GM12878 (cell line): ENCODE data around the gene MAP4. TPM values are rescaled to one million over a fixed set of nuclear protein-coding genes. Genes with fewer than 3 reads are reported as not detected.
A peak's percentile ranks its signal among the peaks of the same experiment; 100 is the strongest.

Source experiments
- ATAC-seq: fragments of 200-7000 bp; cut with Tn5 transposase; 3 replicates; pipeline ENCODE4 v1.9.1; 2020; ENCODE audit warnings: mild to moderate bottlenecking, moderate library complexity
- BruUV-seq: library from RNA; stranded (reverse); fragments of 400-500 nt; replicated peaks from 2 replicates; lab custom pipeline; 2021; lab: Mats Ljungman, UMichigan
- CTCF ChIA-PET: fragments of 300-600 bp; sonication (Branson Sonifier 250); formaldehyde crosslinking; extraction: SDS; loops from one replicate; lab custom pipeline; 2021; ENCODE audit warnings: inconsistent platforms; lab: Yijun Ruan, JAX
- POLR2A ChIA-PET: fragments of 350-600 bp; formaldehyde crosslinking; extraction: SDS; loops from one replicate; lab custom pipeline; 2021; ENCODE audit warnings: inconsistent platforms; lab: Charles Lee
- RAD21 ChIA-PET: fragments of 300-600 bp; sonication (Branson Sonifier 250); formaldehyde crosslinking; loops from one replicate; lab custom pipeline; 2023; ENCODE audit warnings: antibody characterized with exemption; ENCODE audit not compliant: unreplicated experiment; lab: Charles Lee
- SMC1A ChIA-PET: fragments of 300-600 bp; sonication (Branson Sonifier 250); formaldehyde crosslinking; loops from one replicate; lab custom pipeline; 2023; ENCODE audit not compliant: unreplicated experiment, uncharacterized antibody; lab: Charles Lee
- DNase-seq: peaks from one replicate; pipeline ENCODE4 v3.0.0-alpha.2; 2011; ENCODE audit warnings: low read depth, low spot score
- FAIRE-seq: peaks from 3 replicates; lab custom pipeline; 2011; peaks lifted over from hg19 to GRCh38; lab: Jason Lieb, UNC
- H2AFZ ChIP-seq: 2 replicates; pipeline ENCODE4 v1.6.0; 2011; ENCODE audit warnings: low read depth, low read length, control low read depth; ENCODE audit not compliant: control insufficient read depth
- H3K27ac ChIP-seq: 2 replicates; pipeline ENCODE4 v1.5.1; 2011; ENCODE audit warnings: control low read depth; ENCODE audit not compliant: control insufficient read depth, insufficient read depth
- H3K27me3 ChIP-seq, 2 experiments: replicated peaks in 1 of 2; 2 replicates each; pipeline versions ENCODE4 v1.6.0 to v1.6.1; 2011; ENCODE audit warnings: low read length in 1 of 2; ENCODE audit not compliant: control insufficient read depth in 2 of 2, insufficient read depth in 2 of 2
- H3K36me3 ChIP-seq, 2 experiments: 2 replicates each; pipeline ENCODE4 v1.5.1; 2011; ENCODE audit warnings: low read length in 1 of 2; ENCODE audit not compliant: control insufficient read depth in 2 of 2, insufficient read depth in 2 of 2
- H3K4me1 ChIP-seq: 2 replicates; pipeline ENCODE4 v1.6.1; 2011; ENCODE audit warnings: mild to moderate bottlenecking, low read length, moderate library complexity, mixed read lengths; ENCODE audit not compliant: control insufficient read depth, insufficient read depth
- H3K4me2 ChIP-seq: 2 replicates; pipeline ENCODE4 v1.6.0; 2011; ENCODE audit warnings: control low read depth; ENCODE audit not compliant: control insufficient read depth, insufficient read depth
- H3K4me3 ChIP-seq: fragments of 200-600 bp; sonication (generic); 2 replicates; pipeline ENCODE4 v1.5.1; 2016
- H3K79me2 ChIP-seq: 2 replicates; pipeline ENCODE4 v1.6.0; 2011; ENCODE audit warnings: low read length; ENCODE audit not compliant: control insufficient read depth, insufficient read depth
- H3K9ac ChIP-seq: 2 replicates; pipeline ENCODE4 v1.8.0; 2011; ENCODE audit warnings: low read length, control low read depth, mixed read lengths; ENCODE audit not compliant: control insufficient read depth, insufficient read depth
- H3K9me3 ChIP-seq: replicated peaks from 3 replicates; pipeline ENCODE4 v1.5.1; 2011; ENCODE audit warnings: mild to moderate bottlenecking, low read length; ENCODE audit not compliant: control insufficient read depth, insufficient read depth
- H4K20me1 ChIP-seq: 2 replicates; pipeline ENCODE4 v1.6.0; 2011; ENCODE audit not compliant: control insufficient read depth, insufficient read depth
- ATF3 ChIP-seq: IDR thresholded peaks from 2 replicates; pipeline ENCODE4 v1.6.1; 2011; ENCODE audit warnings: low read depth, mild to moderate bottlenecking, low read length, moderate library complexity, borderline replicate concordance; ENCODE audit errors: extremely low read depth
- CHD4 ChIP-seq: fragments of 200-600 bp; sonication (generic); IDR thresholded peaks from 2 replicates; pipeline ENCODE4 v1.6.1; 2016; ENCODE audit warnings: mild to moderate bottlenecking
- IRF4 ChIP-seq: IDR thresholded peaks from 2 replicates; pipeline ENCODE4 v1.6.1; 2011; ENCODE audit warnings: low read depth, low read length
- POLR2A ChIP-seq: IDR thresholded peaks from 2 replicates; pipeline ENCODE4 v1.6.1; 2011; ENCODE audit warnings: low read depth, mild to moderate bottlenecking, low read length
- RAD21 ChIP-seq: IDR thresholded peaks from 2 replicates; pipeline ENCODE4 v1.6.1; 2011; ENCODE audit warnings: mild to moderate bottlenecking, low read depth, low read length, moderate library complexity; ENCODE audit not compliant: insufficient read depth
- RBBP5 ChIP-seq: fragments of 200-600 bp; sonication (generic); conservative IDR thresholded peaks from 2 replicates; pipeline ENCODE4 v1.6.1; 2016
- RELA ChIP-seq: fragments of 450-650 bp; IDR thresholded peaks from 2 replicates; pipeline ENCODE4 v1.8.0; 2014; ENCODE audit warnings: borderline replicate concordance; ENCODE audit not compliant: partially characterized antibody
- YY1 ChIP-seq: IDR thresholded peaks from 2 replicates; pipeline ENCODE4 v1.6.1; 2011; ENCODE audit warnings: low read depth, mild to moderate bottlenecking, low read length
- ZNF622 ChIP-seq: fragments of 450-650 bp; IDR thresholded peaks from 2 replicates; pipeline ENCODE4 v1.6.1; 2017; ENCODE audit warnings: mild to moderate bottlenecking, inconsistent platforms
- WGBS: methylation state at CpG from one replicate; pipeline ENCODE4 v1.1.6; 2016; ENCODE audit warnings: low lambda C conversion rate; ENCODE audit not compliant: insufficient replicate concordance, insufficient coverage; ENCODE audit errors: missing lambda C conversion rate; 5-methylcytosine and 5-hydroxymethylcytosine counted together
- in situ Hi-C: fragments of 300-500 bp; cut with MboI; formaldehyde crosslinking; loops from 9 replicates; pipeline ENCODE4 v1.14.3; 2018; ENCODE audit warnings: mixed read lengths
- intact Hi-C: fragments of 100-400 bp; cut with micrococcal nuclease; formaldehyde crosslinking; loops from one replicate; pipeline ENCODE4 v1.14.2; 2022; ENCODE audit not compliant: unreplicated experiment
- polyA plus RNA-seq, 11 experiments: library from polyadenylated mRNA; depleted of rRNA in 4 of 11; unstranded in 6 of 11; stranded (reverse) in 5 of 11; fragments of >200 nt; fragmentation: Nextera tagmentation in 4 of 11; fragmentation: Illumina TruSeq in 1 of 11; extraction: Ambion mirVana in 4 of 11; extraction: Trizol in 1 of 11; gene quantifications; 1 replicate in 1 of 11; 2 replicates in 10 of 11; pipeline versions ENCODE4 v1.2.1 to v1.2.3, GENCODE V29; 2011 to 2016; ENCODE audit warnings: inconsistent platforms in 2 of 11, missing spikeins in 2 of 11, low read depth in 1 of 11
- total RNA-seq, 4 experiments: library from RNA; depleted of rRNA in 3 of 4; stranded (reverse); fragments of >200 nt in 3 of 4; fragmentation: Illumina TruSeq in 1 of 4; extraction: Trizol in 1 of 4; gene quantifications; 2 replicates each; pipeline versions ENCODE4 v1.2.1 to v1.2.3, GENCODE V29; 2013 to 2021
- TF ChIP-seq, protein P1 (sequence below): fragments of 450-650 bp; IDR thresholded peaks from 2 replicates; pipeline ENCODE4 v1.6.1; 2016; ENCODE audit warnings: mild to moderate bottlenecking
- TF ChIP-seq, protein P2 (sequence below): IDR thresholded peaks from 2 replicates; pipeline ENCODE4 v1.6.1; 2012; ENCODE audit warnings: mild to moderate bottlenecking, low read depth, low read length
- TF ChIP-seq, protein P3 (sequence below): fragments of 450-650 bp; IDR thresholded peaks from 2 replicates; pipeline ENCODE4 v1.6.1; 2017; ENCODE audit warnings: mild to moderate bottlenecking, low read depth, inconsistent platforms; ENCODE audit not compliant: poor library complexity, severe bottlenecking

The MAP4 gene
- total and polyA plus RNA-seq, 10 of the 15 experiments (the other 5 are each of a cell fraction or from before 2014, with no cell fraction given), result 22.2 to 145 (median 47.2) TPM

DNA sequence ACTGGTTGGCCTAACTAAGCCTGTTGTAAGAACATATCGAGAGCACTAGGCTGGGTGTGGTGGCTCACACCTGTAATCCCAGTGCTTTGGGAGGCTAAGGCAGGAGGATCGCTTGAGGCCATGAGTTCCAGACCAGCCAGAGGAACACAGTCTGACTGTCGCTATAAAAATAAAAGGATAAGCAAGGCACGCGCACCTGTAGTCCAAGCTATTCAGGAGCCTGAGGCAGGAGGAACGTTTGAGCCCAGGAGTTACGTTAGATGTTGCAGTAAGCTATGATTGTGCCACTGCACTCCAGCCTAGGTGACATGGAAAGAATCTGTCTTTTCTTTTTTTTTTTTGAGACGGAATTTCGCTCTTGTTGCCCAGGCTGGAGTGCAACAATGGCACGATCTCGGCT is 24.9 kb downstream of the MAP4 start (continued):
- no peak for TF ChIP-seq RBBP5
- no peak for TF ChIP-seq POLR2A
- TF ChIP-seq CHD4, result no peak

DNA sequence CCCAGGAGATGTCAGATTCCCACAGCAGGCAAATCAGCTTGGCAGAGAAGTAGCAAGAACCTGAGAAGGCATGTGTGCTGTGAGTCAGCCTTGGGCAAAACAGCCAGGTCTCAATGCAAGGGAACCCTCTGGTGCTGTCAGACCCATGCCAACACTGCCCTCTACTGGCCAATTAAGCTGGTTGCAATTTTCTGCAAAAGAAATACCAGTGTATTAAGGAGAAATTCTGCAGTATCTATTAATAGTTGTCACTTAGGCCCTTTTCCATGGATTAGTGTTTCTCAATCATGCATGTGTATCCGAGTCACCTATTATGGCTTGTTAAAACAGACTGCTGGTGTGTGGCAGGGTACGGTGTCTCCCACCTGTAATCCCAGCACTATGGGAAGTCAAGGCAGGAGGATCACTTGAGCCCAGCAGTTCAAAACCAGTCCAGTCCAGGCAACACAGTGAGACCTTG is 26.2 kb downstream of the MAP4 start:
- 50% methylated on average over 2 of the region's 2 CpGs for WGBS
- peaks cover 5% of the 10 kb centered on the region for H3K79me2 ChIP-seq
- in situ Hi-C loops (loop anchor here (5.0 to 10.0 kb wide), 2 partner anchors 155 to 162 kb away; no protein-coding TSS in a partner anchor), intact Hi-C loops (loop anchor here (2.0 to 5.0 kb wide), 3 partner anchors 153 to 468 kb away; no protein-coding TSS in a partner anchor)
- no peaks in the 10 kb centered on the region for H4K20me1 ChIP-seq
- no peak overlapping the region for H3K27ac ChIP-seq
- POLR2A ChIA-PET, result interaction anchor here (1.0 kb wide), 1 partner anchor 109 kb away, joined by 3 read pairs; no protein-coding TSS in a partner anchor
- SMC1A ChIA-PET, result interaction anchor here (0.6 to 2.6 kb wide), 25 partner anchors 9 to 469 kb away, joined by 3 to 21 read pairs (median 4); no protein-coding TSS in a partner anchor
- H3K9ac ChIP-seq, result no peak overlapping the region
- CTCF ChIA-PET, result interaction anchor here (0.5 to 4.2 kb wide), 42 partner anchors 9 to 468 kb away, joined by 3 to 56 read pairs (median 4); no protein-coding TSS in a partner anchor
- peak; percentile 37 for DNase-seq
- no peak overlapping the region for H3K4me2 ChIP-seq
- peak; percentile 98 for ATAC-seq
- RAD21 ChIA-PET, result interaction anchor here (0.5 to 2.2 kb wide), 18 partner anchors 13 to 950 kb away, joined by 3 to 19 read pairs (median 4); no protein-coding TSS in a partner anchor
- H3K4me3 ChIP-seq, result no peak overlapping the region
- peak; percentile 93 for FAIRE-seq
- BruUV-seq, result no TSS peak
- H3K4me1 ChIP-seq, result no peaks in the 10 kb centered on the region
- no peak overlapping the region for H2AFZ ChIP-seq
- H3K27me3 ChIP-seq, result no peaks in the 10 kb centered on the region
- H3K9me3 ChIP-seq, result no peaks in the 10 kb centered on the region
- H3K36me3 ChIP-seq, result peaks cover 0 to 4% of the 10 kb centered on the region in 2 experiments; a peak in 1 of 4 replicates
- TF ChIP-seq RAD21 (peak; percentile 97), IRF4 (no peak), ATF3 (no peak), RBBP5 (no peak), YY1 (peak; percentile 67; the same call in 1 of the 2 replicates), ZNF622 (no peak), POLR2A (no peak), RELA (no peak)
- TF ChIP-seq, protein P1, sequence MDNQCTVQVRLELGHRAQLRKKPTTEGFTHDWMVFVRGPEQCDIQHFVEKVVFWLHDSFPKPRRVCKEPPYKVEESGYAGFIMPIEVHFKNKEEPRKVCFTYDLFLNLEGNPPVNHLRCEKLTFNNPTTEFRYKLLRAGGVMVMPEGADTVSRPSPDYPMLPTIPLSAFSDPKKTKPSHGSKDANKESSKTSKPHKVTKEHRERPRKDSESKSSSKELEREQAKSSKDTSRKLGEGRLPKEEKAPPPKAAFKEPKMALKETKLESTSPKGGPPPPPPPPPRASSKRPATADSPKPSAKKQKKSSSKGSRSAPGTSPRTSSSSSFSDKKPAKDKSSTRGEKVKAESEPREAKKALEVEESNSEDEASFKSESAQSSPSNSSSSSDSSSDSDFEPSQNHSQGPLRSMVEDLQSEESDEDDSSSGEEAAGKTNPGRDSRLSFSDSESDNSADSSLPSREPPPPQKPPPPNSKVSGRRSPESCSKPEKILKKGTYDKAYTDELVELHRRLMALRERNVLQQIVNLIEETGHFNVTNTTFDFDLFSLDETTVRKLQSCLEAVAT, result no peak
- TF ChIP-seq, protein P2, sequence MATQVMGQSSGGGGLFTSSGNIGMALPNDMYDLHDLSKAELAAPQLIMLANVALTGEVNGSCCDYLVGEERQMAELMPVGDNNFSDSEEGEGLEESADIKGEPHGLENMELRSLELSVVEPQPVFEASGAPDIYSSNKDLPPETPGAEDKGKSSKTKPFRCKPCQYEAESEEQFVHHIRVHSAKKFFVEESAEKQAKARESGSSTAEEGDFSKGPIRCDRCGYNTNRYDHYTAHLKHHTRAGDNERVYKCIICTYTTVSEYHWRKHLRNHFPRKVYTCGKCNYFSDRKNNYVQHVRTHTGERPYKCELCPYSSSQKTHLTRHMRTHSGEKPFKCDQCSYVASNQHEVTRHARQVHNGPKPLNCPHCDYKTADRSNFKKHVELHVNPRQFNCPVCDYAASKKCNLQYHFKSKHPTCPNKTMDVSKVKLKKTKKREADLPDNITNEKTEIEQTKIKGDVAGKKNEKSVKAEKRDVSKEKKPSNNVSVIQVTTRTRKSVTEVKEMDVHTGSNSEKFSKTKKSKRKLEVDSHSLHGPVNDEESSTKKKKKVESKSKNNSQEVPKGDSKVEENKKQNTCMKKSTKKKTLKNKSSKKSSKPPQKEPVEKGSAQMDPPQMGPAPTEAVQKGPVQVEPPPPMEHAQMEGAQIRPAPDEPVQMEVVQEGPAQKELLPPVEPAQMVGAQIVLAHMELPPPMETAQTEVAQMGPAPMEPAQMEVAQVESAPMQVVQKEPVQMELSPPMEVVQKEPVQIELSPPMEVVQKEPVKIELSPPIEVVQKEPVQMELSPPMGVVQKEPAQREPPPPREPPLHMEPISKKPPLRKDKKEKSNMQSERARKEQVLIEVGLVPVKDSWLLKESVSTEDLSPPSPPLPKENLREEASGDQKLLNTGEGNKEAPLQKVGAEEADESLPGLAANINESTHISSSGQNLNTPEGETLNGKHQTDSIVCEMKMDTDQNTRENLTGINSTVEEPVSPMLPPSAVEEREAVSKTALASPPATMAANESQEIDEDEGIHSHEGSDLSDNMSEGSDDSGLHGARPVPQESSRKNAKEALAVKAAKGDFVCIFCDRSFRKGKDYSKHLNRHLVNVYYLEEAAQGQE, result no peak
- TF ChIP-seq, protein P3, sequence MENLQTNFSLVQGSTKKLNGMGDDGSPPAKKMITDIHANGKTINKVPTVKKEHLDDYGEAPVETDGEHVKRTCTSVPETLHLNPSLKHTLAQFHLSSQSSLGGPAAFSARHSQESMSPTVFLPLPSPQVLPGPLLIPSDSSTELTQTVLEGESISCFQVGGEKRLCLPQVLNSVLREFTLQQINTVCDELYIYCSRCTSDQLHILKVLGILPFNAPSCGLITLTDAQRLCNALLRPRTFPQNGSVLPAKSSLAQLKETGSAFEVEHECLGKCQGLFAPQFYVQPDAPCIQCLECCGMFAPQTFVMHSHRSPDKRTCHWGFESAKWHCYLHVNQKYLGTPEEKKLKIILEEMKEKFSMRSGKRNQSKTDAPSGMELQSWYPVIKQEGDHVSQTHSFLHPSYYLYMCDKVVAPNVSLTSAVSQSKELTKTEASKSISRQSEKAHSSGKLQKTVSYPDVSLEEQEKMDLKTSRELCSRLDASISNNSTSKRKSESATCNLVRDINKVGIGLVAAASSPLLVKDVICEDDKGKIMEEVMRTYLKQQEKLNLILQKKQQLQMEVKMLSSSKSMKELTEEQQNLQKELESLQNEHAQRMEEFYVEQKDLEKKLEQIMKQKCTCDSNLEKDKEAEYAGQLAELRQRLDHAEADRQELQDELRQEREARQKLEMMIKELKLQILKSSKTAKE, result peak; percentile 27
